T-helper 2 cell treated with Interferon-gamma antibody and Interleukin-4, amounts not matched to agents 5 μg/mL and 100 μg/mL, for 36 hours (primary cell): ENCODE results near the gene SNX19.
"Not testable (repeated sequence)": the region's sequence is repeated elsewhere in the genome, so short reads cannot be mapped to it uniquely, and the experiment has no call there.

Experiments used
- DNase-seq: peaks from one replicate; pipeline ENCODE4 v3.0.0; 2021; ENCODE audit warnings: low spot score
- H3K27ac Mint-ChIP-seq: one replicate; pipeline ENCODE4 v1.8.0; 2021; ENCODE audit warnings: mild to moderate bottlenecking, mixed read lengths
- H3K27me3 Mint-ChIP-seq: one replicate; pipeline ENCODE4 v1.8.0; 2021; ENCODE audit warnings: low read depth, mixed read lengths
- H3K36me3 Mint-ChIP-seq: one replicate; pipeline ENCODE4 v1.8.0; 2021; ENCODE audit warnings: low read depth, mixed read lengths
- H3K4me1 Mint-ChIP-seq: one replicate; pipeline ENCODE4 v1.8.0; 2021; ENCODE audit warnings: low read depth, mixed read lengths
- H3K4me3 Mint-ChIP-seq: one replicate; pipeline ENCODE4 v1.8.0; 2022; ENCODE audit warnings: mild to moderate bottlenecking, moderate library complexity, mixed read lengths
- H3K9me3 Mint-ChIP-seq: one replicate; pipeline ENCODE4 v1.8.0; 2021; ENCODE audit warnings: mixed read lengths

SNX19 gene

DNA sequence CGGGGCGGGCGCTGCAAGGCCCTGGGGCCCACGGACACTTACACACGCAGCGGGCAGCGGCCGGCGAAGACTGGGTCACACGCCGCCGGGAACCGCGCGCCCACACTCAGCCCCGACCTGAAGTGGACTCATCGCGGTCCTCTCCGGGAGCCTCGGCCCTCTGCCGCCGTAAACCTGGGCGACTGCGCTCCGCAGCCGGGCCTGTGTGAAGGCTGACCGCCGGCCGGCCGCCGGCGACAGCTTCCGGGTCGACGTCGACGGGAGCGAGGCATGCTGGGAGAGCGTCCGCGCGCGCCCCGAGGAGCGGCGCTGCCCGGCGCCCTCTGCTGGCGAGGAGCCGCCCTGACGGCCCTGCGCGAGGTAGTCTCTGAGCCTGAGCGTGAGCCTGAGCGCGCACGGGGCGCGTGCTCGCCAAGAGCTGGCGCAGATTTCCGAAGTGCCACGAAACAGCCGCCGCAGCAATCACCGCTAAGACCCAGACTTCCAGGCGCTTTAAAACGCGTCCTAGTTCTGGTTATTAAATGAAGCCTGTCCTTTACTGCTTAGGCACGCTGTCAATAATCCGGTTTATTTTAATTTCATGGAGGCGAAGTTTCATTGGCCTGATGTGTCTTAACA, at the start of gene SNX19:
SNX19 (minus strand) TSS at position 242 of the 618 bp plus-strand sequence. CDS start 540 bp downstream, outside the sequence.
- DNase-seq: peak; percentile 92
- H3K36me3 Mint-ChIP-seq: peaks cover 23% of the 10 kb centered on the region
- H3K4me1 Mint-ChIP-seq: peaks cover 20% of the 10 kb centered on the region
- H3K9me3 Mint-ChIP-seq: no peaks in the 10 kb centered on the region
- peak within 1 kb of the TSS; percentile 80 for H3K27ac Mint-ChIP-seq
- peak within 1 kb of the TSS; percentile 87 for H3K4me3 Mint-ChIP-seq
- peaks cover 5% of the 10 kb centered on the region for H3K27me3 Mint-ChIP-seq

- Mint-ChIP-seq H3K27ac (no peak overlapping the region), H3K9me3 (peaks cover 4% of the 10 kb centered on the region), H3K36me3 (no peaks in the 10 kb centered on the region), H3K4me1 (no peaks in the 10 kb centered on the region), H3K4me3 (no peak overlapping the region), H3K27me3 (no peaks in the 10 kb centered on the region)
- DNase-seq: no peak
These were observed 47.9 kb upstream of the SNX19 start for GRCh38 chr11:130964058-130964792.

- Mint-ChIP-seq H3K4me3 (no peak overlapping the region), H3K27ac (no peak overlapping the region), H3K4me1 (peaks cover 8% of the 10 kb centered on the region), H3K36me3 (no peaks in the 10 kb centered on the region), H3K9me3 (no peaks in the 10 kb centered on the region), H3K27me3 (peaks cover 3% of the 10 kb centered on the region)
- no peak for DNase-seq
These were observed 31.6 kb upstream of the SNX19 start for GRCh38 chr11:130947889-130948288.

- Mint-ChIP-seq H3K27me3 (peaks cover 3% of the 10 kb centered on the region), H3K9me3 (no peaks in the 10 kb centered on the region), H3K36me3 (no peaks in the 10 kb centered on the region), H3K4me3 (no peak overlapping the region), H3K27ac (no peak overlapping the region), H3K4me1 (peaks cover 8% of the 10 kb centered on the region)
- no peak for DNase-seq
These were observed 31.2 kb upstream of the SNX19 start for GRCh38 chr11:130947481-130947880.

DNA sequence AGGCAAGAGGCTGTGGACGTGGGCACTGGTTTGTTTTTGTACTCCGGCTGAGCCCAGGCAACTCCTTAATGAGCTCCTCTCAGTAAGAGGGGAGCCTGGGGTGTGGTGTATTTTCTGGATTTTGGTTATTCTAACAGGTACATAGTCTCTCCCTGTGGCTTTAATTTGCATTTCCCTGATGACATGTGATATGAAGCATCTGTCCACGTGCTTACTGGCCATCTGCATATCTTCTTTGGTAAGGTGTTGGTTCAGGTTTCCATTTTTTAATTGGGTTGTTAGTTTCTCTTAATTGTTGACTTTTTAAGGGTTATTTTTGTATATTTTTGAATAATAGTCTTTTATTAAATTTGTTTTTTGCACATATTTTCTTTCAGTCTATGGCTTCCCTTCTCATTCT, 30.8 kb upstream of the SNX19 start:
- H3K27me3 Mint-ChIP-seq: peaks cover 3% of the 10 kb centered on the region
- no peaks in the 10 kb centered on the region for H3K9me3 Mint-ChIP-seq
- H3K36me3 Mint-ChIP-seq: no peaks in the 10 kb centered on the region
- no peak overlapping the region for H3K4me3 Mint-ChIP-seq
- DNase-seq: no peak
- H3K4me1 Mint-ChIP-seq: peaks cover 8% of the 10 kb centered on the region
- H3K27ac Mint-ChIP-seq: no peak overlapping the region

GRCh38 chr11:130945896-130946295, 29.6 kb upstream of the SNX19 start:
- H3K36me3 Mint-ChIP-seq: no peaks in the 10 kb centered on the region
- H3K9me3 Mint-ChIP-seq: no peaks in the 10 kb centered on the region
- peaks cover 3% of the 10 kb centered on the region for H3K27me3 Mint-ChIP-seq
- H3K4me1 Mint-ChIP-seq: peaks cover 8% of the 10 kb centered on the region
- H3K27ac Mint-ChIP-seq: no peak overlapping the region
- no peak overlapping the region for H3K4me3 Mint-ChIP-seq
- DNase-seq: no peak

- DNase-seq: no peak
- no peaks in the 10 kb centered on the region for H3K36me3 Mint-ChIP-seq
- no peaks in the 10 kb centered on the region for H3K4me1 Mint-ChIP-seq
- H3K27ac Mint-ChIP-seq: no peak overlapping the region
- H3K27me3 Mint-ChIP-seq: peaks cover 3% of the 10 kb centered on the region
- no peaks in the 10 kb centered on the region for H3K9me3 Mint-ChIP-seq
- H3K4me3 Mint-ChIP-seq: no peak overlapping the region
These were observed 24.4 kb upstream of the SNX19 start for GRCh38 chr11:130940706-130941105.

DNA sequence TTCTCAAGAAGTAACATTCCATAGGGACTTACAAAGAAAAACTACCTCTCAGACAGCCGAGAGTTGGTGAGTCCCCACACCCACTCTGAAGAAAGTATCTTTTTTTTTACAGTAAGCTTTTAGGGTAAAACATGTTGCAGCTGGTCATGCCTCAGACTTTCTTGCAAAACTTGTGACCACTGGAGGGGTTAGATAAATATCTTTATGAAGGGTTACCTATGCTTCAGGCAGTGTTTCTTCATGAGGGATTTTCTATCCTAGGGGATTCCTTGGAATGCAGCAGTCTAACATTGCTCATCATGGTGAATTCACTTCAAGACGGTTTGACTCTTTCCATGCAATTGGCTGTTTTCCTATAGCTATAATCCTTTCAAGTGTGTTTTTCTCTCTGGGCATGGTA, 20.8 kb upstream of the SNX19 start:
- no peak for DNase-seq
- H3K27ac Mint-ChIP-seq: no peak overlapping the region
- no peak overlapping the region for H3K4me3 Mint-ChIP-seq
- H3K36me3 Mint-ChIP-seq: no peaks in the 10 kb centered on the region
- no peaks in the 10 kb centered on the region for H3K9me3 Mint-ChIP-seq
- H3K27me3 Mint-ChIP-seq: no peaks in the 10 kb centered on the region
- H3K4me1 Mint-ChIP-seq: no peaks in the 10 kb centered on the region

GRCh38 chr11:130932086-130932712, 15.9 kb upstream of the SNX19 start:
- DNase-seq: no peak
- Mint-ChIP-seq H3K4me3 (no peak overlapping the region), H3K27ac (no peak overlapping the region), H3K27me3 (no peaks in the 10 kb centered on the region), H3K9me3 (no peaks in the 10 kb centered on the region), H3K36me3 (no peaks in the 10 kb centered on the region), H3K4me1 (no peaks in the 10 kb centered on the region)

DNA sequence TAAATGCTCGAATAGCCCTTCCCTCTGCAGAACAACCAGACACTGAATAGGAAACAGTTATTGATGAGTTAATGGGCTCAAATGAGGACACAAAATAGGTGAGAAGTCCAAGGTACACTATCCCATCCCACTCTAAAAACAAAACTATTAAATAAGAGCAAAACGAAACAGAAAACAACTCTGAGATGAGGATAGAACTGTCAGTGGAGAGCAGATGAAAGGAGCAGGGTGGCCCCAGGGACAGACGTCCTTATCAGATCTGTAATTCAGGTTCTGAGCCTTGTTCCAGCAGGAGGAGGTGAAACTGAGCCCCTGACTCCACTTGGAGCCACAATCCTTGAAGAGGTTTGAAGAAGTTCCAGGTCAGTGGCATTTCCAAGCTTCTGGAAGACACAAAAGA, 8.5 kb upstream of the SNX19 start:
- Mint-ChIP-seq H3K9me3 (no peaks in the 10 kb centered on the region), H3K27me3 (peaks cover 6% of the 10 kb centered on the region), H3K27ac (no peak overlapping the region), H3K4me3 (no peak overlapping the region), H3K36me3 (no peaks in the 10 kb centered on the region), H3K4me1 (peaks cover 4% of the 10 kb centered on the region)
- no peak for DNase-seq

DNA sequence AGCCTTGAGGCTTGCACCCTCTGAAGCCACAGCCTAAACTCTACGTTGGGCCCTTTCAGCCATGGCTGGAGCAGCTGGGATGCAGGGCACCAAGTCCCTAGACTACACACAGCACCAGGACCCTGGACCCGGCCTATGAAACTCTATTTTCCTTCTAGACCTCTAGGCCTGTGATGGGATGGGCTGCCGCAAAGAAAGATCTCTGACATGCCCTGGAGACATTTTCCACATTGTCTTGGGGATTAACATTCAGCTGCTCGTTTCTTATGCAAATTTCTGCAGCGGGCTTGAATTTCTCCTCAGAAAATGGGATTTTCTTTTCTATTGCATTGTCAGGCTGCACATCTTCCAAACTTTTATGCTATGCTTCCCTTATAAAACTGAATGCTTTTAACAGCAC, 4.3 kb upstream of the SNX19 start:
- not testable (repeated sequence) for DNase-seq, H3K4me3 Mint-ChIP-seq, H3K27me3 Mint-ChIP-seq, H3K27ac Mint-ChIP-seq, H3K36me3 Mint-ChIP-seq, H3K9me3 Mint-ChIP-seq
- peaks cover 10% of the 10 kb centered on the region for H3K4me1 Mint-ChIP-seq

- DNase-seq: no peak
- H3K27ac Mint-ChIP-seq: no peak overlapping the region
- peaks cover 9% of the 10 kb centered on the region for H3K27me3 Mint-ChIP-seq
- H3K36me3 Mint-ChIP-seq: peaks cover 14% of the 10 kb centered on the region
- H3K4me3 Mint-ChIP-seq: no peak overlapping the region
- no peaks in the 10 kb centered on the region for H3K9me3 Mint-ChIP-seq
- peaks cover 16% of the 10 kb centered on the region for H3K4me1 Mint-ChIP-seq
These were observed 1.8 kb upstream of the SNX19 start for GRCh38 chr11:130918081-130918480.

GRCh38 chr11:130916910-130917309, 631 bp upstream of the SNX19 start:
- Mint-ChIP-seq H3K4me3 (peak overlapping the region; percentile 87), H3K4me1 (peaks cover 20% of the 10 kb centered on the region)
- no peak for DNase-seq

DNA sequence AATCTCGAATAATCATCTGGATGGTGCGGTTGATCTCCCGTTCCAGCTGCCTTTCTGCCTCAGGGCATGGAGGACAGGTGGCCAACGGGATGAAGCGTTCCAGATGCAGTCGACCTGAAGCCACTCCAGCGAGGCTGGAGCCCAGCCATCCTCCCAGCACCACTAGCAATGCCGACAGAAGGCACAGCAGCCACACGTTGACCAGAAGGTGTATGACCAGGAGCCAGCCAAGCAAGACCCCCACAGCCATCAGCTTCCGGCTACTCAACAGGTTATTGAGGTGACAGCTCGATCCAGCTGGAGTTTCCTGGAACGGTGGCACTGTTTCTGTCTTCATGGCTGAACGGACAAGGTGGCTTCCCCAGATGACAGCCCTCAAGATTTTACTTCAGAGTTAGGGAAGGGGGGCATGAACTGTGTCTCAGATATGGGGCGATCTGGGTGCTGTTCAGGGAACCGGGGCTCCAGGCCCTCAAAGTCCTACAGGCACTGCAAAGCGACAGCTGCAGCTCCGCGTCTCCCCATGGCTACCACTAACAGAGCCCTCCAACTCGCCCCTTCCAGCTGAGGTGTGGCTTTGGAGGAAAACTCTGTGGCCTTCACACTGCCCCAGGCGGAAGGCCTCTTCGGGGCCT, 559 bp downstream of the SNX19 start:
- no peak for DNase-seq
- Mint-ChIP-seq H3K27me3 (peaks cover 3% of the 10 kb centered on the region), H3K9me3 (no peaks in the 10 kb centered on the region), H3K4me3 (peak overlapping the region; percentile 87), H3K27ac (peak overlapping the region; percentile 80), H3K4me1 (peaks cover 20% of the 10 kb centered on the region), H3K36me3 (peaks cover 24% of the 10 kb centered on the region)

More at GRCh38 chr11:130916910-130917309, 631 bp upstream of the SNX19 start:
- H3K27ac Mint-ChIP-seq: no peak overlapping the region
- H3K9me3 Mint-ChIP-seq: no peaks in the 10 kb centered on the region
- peaks cover 20% of the 10 kb centered on the region for H3K36me3 Mint-ChIP-seq
- H3K27me3 Mint-ChIP-seq: peaks cover 9% of the 10 kb centered on the region
